Anterior cingulate cortex (tissue), 58 donors: ENCODE data around the gene ZER1.
"Not testable (repeated sequence)": the region's sequence is repeated elsewhere in the genome, so short reads cannot be mapped to it uniquely, and the experiment has no call there.

Source experiments
- DNase-seq, 58 donors: peaks; one replicate each; lab custom pipeline; 2025; lab: John Stamatoyannopoulos, UW

The ZER1 gene

DNA sequence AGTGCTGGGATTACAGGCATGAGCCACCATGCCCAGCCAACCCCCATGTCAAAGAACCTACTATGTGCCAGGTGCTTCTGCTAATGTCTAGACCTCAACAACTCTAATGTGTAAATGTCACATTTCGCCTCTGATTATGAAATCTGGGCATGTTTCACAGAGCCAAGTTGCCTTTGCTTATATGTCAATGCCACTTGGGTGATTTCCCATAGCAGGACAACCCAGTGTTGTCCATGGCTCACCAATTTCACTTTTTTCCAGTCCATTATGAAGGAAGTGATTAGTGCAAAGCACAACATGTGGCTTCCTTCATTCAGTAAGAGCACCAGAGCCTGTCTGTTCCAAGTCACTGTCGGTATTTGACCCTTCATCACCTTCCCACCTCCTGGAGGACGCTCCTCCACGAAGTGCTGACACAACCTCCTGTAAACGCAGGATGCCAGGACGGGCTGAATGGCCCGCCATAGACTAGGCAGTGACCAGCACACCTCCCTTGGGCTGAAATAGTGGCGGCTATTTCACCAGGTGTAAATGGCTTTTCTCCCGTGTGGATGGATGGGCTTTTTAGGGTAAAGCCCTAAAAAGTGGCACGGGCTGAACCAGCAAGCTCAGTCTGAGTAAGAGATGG lies 70.4 kb downstream of the ZER1 start:
- DNase-seq, result no peak

DNA sequence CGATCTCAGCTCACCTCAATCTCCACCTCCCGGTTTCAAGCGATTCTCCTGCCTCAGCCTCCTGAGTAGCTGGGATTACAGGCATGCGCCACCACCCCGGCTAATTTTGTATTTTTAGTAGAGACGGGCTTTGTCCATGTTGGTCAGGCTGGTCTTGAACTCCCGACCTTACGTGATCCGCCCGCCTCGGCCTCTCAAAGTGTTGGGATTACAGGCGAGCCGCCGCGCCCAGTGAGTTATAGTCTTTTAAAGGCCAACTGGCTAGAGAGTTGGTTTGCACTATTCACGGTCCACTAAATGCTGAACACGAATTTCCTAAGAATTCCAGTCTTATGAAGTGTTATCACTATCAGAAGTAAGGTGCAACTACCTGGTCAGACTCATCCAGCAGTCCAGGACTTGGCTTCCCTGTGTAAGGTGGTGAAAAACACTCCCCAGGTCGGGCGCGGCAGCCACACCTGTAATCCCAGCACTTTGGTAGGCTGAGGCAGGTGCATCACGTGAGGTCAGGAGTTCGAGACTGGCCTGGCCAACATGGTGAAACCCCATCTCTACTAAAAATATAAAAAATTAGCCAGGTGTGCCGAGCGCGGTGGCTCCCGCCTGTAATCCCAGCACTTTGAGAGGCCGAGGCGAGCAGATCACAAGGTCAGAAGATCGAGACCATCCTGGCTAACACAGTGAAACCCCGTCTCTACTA lies 72.5 kb downstream of the ZER1 start:
- DNase-seq, result not testable (repeated sequence)

DNA sequence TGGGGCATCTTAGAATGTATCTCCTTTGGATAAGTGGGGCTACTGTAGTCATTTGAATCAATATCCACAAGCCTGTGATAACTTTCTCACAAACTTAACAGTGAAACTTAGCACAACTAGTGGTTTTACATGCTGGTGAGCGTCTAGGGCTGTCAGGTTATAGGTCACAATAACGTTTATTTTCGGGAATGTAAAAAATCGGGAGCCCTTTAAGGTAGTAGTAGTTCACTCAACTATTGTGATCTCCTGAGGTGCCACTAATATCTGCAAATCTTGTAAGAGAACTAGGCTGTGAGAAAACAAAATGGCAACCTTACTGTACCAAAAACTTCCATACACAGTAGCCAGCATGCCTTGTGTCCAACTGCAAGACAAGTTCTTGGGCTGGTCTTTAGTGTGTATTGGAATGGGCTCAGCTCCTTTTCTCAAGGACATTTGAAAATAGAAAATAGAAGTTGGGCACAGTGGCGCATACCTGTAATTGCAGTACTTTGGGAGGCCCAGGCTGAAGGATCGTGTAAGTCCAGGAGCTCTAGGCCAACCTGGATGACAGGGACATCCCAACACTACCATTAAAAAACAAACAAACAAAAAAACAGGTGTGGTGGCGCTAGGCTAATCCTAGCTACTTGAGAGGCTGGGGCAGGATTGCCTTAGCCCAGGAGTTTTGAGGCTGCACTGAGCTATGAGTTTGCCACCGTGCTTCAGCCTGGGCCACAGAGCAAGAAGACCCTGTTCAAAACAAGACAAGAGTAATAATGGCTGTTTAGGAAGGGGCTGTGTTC lies 74.6 kb downstream of the ZER1 start:
- DNase-seq, result no peak

DNA sequence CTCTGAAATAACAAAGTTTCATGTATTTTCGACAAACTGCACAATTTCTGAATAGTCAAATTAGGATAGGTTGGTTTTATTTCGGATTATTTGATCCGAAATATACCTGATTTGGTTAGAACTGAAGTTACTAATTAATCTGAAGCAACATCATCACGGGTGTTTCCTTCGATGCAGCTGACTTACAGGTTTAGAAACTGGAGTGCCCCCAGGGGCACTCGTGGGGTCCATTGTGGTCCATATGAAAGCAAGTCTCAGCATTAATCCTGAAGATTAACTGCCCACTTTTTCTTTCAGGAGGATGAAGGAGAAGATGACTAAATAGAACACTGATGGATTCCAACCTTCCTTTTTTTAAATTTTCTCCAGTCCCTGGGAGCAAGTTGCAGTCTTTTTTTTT lies 77.4 kb downstream of the ZER1 start:
- no peak for DNase-seq

DNA sequence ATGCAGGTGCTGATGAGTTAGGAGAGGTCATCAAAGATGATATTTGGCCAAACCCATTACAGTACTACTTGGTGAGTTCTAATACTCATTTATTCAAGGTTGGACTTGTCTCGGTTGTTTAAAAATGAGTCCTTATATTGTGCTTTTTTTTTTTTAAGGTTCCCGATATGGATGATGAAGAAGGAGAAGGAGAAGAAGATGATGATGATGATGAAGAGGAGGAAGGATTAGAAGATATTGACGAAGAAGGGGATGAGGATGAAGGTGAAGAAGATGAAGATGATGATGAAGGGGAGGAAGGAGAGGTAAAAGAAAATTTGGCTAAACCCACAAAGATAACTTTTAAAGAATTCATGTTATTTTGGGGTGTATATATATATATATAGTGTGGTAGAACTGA lies 78.0 kb downstream of the ZER1 start:
- DNase-seq, result not testable (repeated sequence)

DNA sequence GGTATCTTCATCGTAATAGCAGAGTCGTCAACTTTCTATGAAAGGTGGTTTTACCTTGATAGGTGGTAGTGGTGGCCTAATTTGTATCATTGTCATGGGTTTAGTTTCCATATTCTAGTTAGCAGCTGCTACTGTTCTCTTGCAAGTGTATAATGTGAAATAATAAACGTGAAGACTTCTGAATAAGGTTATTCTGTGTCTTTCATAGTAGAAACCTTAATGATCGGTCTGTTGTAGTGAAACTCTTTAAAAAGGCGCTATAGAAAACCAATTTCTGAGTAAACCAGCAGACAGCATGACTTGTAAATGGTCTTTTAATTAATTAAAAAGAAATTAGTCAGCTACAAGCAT lies 81.1 kb downstream of the ZER1 start:
- DNase-seq, result no peak

DNA sequence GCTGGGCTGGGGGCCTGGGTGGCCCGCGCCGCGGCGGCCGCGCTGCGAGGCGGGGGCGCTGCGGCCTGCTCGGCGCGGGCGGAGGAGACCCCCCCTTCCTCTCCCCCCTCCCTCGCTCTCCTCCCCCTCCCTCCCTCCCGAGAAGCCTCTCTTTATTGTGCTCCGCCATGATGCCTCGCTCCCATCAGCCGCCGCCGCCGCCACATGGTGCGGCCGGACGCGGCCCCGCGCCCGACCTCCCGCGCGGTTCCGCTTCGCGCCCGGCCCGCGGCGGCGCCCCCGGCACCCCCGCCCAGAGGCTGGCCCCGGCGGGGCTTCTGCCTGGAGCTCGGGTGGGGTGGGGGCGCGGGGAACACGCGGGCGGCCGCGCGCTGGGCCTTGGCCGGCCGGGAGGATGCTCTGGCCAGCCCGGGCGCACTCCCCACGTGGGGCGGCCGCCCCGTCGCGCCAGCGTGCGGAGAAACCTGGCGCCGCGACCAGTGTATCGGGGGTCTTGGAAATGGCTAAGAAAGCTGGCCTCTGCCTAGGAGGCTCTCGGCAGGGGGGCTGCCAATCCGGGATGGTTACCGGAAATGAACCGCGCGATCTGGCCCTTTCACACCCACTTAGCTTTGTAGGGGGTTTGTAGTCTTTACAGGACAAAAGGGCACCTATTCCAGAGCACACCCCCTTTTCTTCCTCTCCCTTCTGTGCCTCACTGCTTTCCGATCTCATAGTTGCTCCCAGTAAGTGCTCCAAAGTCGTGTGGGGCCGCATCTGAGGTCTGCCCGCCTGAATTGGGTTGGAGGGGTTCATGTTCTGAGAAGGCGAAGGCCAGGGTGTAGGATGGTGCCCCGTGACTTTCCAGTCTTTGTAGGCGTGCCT lies 81.7 kb downstream of the ZER1 start:
- DNase-seq, result peak in 25 of 58 donors; percentile 3 to 58 (median 23)

DNA sequence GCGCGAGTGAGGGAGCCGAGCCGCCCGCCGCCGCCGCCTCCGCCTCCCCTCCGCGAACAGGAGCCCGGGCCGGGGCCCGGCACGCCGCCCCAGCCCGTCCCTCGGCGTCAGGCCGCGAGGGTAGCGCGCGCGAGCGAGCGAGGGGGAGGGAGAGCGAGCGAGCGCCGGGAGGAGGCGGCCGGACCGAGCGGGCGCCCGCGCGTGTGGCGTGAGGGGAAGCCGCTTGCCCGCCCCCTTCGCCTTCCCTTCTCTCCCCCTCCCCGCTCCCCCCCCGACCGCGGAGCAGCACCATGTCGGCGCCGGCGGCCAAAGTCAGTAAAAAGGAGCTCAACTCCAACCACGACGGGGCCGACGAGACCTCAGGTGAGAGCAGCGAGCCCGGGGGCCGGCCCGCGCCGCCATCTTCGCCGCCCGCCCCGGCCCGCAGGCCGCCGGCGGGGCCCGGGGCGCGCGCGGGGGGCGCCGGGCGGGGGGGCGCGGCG lies 82.4 kb downstream of the ZER1 start:
- peak in 28 of 58 donors; percentile 36 to 82 (median 64) for DNase-seq

DNA sequence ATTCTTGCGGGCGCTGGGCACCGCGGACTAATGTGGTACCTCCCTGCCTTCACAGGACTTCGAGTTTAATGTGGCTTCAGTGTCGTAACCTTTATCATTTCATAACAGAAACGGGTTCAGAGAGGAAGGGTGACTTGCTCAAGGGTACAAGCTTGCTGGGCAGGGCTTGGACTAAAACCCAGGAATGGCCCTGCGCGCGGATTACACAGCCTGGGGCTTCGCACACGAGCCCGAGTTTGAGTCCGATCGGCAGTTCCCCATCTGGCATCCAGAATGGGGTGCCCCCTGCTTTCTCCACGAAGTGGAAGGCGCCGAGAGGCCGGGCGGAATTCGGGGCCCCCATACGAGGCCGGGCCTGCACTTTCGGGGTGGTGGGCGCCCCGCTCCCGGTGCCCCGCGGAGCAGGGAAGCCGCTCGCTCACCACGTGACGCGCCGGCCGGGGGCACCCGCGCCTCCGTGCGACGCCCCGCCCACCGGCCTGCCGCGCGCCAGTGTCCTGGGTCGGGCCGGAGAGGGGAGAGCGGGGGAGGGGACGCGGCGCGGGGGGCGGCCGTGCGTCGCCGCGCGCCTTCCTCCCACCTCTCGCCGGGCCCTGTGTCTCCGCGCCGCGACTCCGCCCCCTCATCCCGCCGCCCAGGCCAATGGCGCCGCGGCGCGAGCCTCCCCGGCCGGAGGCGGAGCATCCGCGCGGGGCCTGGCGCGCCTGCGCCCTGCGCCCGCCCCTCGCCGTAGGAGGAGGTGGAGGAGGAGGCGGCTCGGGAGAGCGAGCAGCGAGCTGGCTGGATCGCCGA lies 83.0 kb downstream of the ZER1 start, which contains the start of gene SET:
Gene SET (plus strand): TSS at position 722 of the 792 bp plus-strand sequence. CDS start 361 bp downstream, outside the sequence.
- DNase-seq, result peak in 57 of 58 donors; percentile 49 to 98 (median 86)

DNA sequence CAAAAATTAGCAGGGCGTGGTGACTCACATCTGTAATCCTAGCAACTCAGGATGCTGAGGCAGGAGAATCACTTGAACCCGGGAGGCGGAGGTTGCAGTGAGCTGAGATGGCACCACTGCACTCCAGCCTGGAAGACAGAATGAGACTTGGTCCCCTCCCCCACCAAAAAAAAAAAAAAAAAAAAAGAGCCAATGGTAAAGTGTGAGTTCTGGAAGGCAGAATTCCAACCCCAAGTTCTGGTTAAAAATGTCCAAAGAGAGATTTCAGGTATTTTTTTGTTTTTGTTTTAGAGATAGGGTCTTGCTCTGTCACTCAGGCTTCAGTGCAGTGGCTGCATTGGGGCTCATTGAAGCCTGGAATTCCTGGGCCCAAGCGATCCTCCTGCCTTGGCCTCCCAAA lies 84.3 kb downstream of the ZER1 start:
- no peak for DNase-seq

DNA sequence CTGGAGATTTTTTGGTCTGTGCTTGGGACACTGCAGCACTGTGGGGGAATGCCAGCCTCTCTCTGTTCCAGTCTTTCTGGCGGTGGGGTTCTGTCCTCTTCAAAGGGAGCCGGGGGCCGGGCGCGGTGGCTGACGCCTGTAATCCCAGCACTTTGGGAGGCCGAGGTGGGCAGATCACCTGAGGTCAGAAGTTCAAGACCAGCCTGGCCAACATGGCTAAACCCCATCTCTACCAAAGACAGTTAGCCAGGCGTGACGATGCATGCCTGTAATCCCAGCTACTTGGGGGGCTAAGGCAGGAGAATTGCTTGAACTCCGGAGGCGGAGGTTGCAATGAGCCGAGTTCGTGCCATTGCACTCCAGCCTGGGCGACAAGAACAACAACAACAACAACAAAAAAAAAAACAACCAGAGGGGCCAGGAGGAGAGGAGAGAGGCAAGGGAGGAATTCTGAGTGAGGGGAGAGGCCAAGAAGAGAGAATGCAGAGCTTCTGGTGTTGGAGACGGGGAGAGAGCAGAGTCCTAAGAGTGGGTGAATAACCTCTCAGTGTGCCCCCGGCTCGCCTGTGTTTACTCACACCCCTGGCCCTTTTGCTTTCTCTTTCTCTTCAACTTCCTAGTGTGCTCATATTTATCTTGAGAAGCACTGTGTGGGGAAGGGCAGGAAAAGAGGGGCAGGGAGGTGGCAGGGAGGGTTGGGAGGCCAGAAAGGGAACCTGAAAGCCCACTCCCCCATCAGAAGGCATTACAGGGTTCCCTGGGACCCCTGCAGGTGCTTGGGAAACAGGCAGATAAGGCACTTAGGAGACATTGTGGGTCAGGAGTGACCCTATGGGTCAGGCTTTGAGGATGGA lies 85.9 kb downstream of the ZER1 start:
- no peak for DNase-seq

DNA sequence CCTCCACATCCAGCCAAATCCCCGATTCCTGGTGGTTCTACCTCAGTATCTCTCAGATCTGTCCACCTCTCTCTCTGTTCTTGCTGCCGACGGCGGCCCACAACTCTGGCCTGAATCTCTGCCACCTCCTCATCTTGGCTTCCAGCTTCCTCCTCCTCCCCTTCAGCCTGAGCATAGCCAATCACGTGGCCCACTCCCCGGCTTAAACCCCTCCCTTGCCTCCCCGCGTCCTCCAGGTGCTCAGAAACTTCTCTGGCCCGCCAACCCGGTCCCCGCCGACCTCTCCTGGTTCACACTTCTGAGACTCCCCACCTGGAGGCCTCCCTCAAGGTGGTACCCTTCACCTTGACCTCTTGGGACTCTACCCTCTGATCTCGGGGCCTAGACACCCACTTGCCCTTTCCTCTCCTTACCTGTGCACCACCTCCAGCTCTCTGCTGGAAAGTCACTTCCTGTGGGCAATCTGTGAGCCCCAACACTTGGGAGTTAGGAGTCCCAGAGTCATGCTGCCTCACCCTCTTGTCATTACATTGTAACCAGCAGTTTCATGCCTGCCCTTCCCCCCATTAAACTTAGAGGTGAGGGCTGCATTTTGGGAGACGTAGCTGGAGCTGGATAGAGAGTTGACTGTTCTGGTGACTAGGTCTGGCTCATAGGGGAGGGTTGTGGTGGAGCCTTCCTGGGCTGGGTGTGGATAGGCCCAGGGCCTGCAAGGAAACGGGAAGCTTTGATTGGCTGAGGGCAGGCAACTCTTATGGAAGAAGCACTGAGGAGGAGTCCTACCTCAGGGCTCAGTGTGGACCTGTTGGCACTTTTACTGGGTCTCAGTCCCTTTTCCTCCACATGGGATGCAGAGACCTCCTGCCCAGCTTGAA lies 87.2 kb downstream of the ZER1 start:
- peak in 28 of 58 donors; percentile 4 to 48 (median 20) for DNase-seq

DNA sequence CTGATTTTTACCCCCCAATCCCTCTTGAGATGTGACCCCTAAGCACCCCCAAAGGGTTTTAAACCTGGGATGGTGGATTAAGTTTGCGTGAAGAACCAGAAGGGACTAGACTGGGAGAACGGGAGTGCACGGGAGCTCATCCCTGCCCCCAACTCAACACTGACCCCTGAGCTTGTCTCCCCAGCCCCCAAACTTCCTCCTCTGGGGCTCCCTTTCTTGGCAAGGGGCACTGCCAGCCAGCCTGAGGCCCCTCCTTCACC lies 87.7 kb downstream of the ZER1 start:
- DNase-seq, result no peak

DNA sequence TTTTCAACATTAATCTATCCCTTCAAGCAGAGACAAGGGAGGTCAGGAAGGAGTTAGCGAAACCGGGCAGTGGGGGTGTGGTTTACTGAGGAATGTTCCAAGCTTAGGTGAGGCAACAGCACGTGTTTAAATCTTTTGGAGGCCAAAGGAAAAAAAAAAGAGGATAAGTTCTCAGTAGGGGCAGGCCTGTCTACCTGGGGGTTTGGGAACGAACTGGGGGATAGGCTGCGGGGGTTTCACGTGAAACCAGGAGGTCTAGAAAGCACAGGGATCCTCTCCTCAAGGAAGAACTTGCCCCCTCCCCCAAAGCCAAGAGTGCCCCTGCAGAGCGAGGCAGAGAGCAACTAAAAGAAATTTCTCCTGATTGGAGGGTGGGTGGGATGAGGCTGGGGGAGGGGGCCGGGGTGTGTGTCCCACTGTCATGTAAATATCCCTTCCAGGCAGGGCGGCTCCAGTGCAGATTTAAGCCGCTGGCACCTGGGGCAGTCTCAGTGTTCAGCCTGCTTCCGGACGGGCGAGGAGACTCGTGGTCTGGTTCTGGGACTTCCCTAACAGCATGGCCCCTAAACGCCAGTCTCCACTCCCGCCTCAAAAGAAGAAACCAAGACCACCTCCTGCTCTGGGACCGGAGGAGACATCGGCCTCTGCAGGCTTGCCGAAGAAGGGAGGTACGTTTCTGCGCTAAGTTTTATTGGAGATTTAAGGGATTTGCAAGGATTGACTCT lies 88.2 kb downstream of the ZER1 start:
- no peak for DNase-seq
